HepG2 (cell line): Measurements from ENCODE around the gene TTC21B.

ENCODE experiments used
- FOXK1 ChIP-seq: sonication (generic); formaldehyde crosslinking; IDR thresholded peaks from 2 replicates; pipeline ENCODE4 v1.4.0; 2020; ENCODE audit warnings: low read depth, missing genetic modification reagents, borderline replicate concordance
- HNF4A ChIP-seq: sonication (generic); formaldehyde crosslinking; IDR thresholded peaks from 2 replicates; pipeline ENCODE4 v1.4.0; 2020; ENCODE audit warnings: missing genetic modification reagents
- SMC3 ChIP-seq: IDR thresholded peaks from 2 replicates; pipeline ENCODE4 v1.6.1; 2011; ENCODE audit warnings: low read length, improper control_type of control experiment
- TF ChIP-seq, protein P1 (sequence below): IDR thresholded peaks from 2 replicates; pipeline ENCODE4 v1.6.1; 2016; ENCODE audit warnings: control low read depth
- TF ChIP-seq, protein P2 (sequence below): sonication (generic); formaldehyde crosslinking; IDR thresholded peaks from 2 replicates; pipeline ENCODE4 v1.8.1; 2022; ENCODE audit warnings: mild to moderate bottlenecking, missing genetic modification reagents
- TF ChIP-seq, protein P3 (sequence below): sonication (generic); formaldehyde crosslinking; IDR thresholded peaks from 2 replicates; pipeline ENCODE4 v1.5.0; 2020; ENCODE audit warnings: missing genetic modification reagents

DNA sequence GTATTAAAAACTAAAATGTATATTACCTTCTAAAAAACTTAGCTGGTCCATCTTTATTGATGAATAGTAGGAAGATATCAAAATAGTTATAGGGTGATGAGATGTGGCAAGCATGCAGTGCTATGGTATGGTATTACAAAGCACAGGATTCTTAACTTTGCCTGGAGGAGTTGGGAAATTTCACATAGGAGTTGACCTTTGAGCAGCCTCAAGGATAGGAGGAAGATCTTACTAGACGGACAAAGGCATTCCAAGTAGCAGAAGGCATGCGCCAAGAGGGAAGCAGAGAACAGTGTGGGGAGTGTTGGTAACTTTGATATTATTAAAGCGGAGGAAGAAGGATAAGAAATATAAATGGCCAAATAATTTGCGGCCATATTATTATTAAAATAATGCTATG lies 60.0 kb downstream of the TTC21B start:
- no peak for TF ChIP-seq SMC3
- TF ChIP-seq FOXK1 (CRISPR knock-in tag), result no peak
- TF ChIP-seq, protein P1, sequence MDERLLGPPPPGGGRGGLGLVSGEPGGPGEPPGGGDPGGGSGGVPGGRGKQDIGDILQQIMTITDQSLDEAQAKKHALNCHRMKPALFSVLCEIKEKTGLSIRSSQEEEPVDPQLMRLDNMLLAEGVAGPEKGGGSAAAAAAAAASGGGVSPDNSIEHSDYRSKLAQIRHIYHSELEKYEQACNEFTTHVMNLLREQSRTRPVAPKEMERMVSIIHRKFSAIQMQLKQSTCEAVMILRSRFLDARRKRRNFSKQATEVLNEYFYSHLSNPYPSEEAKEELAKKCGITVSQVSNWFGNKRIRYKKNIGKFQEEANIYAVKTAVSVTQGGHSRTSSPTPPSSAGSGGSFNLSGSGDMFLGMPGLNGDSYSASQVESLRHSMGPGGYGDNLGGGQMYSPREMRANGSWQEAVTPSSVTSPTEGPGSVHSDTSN, result no peak
- TF ChIP-seq, protein P2, sequence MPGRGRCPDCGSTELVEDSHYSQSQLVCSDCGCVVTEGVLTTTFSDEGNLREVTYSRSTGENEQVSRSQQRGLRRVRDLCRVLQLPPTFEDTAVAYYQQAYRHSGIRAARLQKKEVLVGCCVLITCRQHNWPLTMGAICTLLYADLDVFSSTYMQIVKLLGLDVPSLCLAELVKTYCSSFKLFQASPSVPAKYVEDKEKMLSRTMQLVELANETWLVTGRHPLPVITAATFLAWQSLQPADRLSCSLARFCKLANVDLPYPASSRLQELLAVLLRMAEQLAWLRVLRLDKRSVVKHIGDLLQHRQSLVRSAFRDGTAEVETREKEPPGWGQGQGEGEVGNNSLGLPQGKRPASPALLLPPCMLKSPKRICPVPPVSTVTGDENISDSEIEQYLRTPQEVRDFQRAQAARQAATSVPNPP (CRISPR knock-in tag), result no peak
- TF ChIP-seq, protein P3, sequence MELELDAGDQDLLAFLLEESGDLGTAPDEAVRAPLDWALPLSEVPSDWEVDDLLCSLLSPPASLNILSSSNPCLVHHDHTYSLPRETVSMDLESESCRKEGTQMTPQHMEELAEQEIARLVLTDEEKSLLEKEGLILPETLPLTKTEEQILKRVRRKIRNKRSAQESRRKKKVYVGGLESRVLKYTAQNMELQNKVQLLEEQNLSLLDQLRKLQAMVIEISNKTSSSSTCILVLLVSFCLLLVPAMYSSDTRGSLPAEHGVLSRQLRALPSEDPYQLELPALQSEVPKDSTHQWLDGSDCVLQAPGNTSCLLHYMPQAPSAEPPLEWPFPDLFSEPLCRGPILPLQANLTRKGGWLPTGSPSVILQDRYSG (CRISPR knock-in tag), result no peak
- no peak for TF ChIP-seq HNF4A
